Ovary (tissue), 9 donors: ENCODE measurements around the gene RPL34. TPM values are rescaled to one million over a fixed set of nuclear protein-coding genes. Genes with fewer than 3 reads are reported as not detected.
"Not testable (repeated sequence)": the region's sequence is repeated elsewhere in the genome, so short reads cannot be mapped to it uniquely, and the experiment has no call there.

Experiments used
- DNase-seq, 5 donors: peaks; one replicate each; pipeline ENCODE4 v3.0.0-alpha.2; 2019 to 2020
- H3K27ac ChIP-seq, 2 donors: fragments of 200-600 bp; one replicate each; pipeline versions ENCODE4 v1.5.1 to v1.8.0; 2019 to 2022
- H3K27me3 ChIP-seq: fragments of 200-600 bp; one replicate; pipeline ENCODE4 v1.8.0; 2022
- H3K36me3 ChIP-seq: fragments of 200-600 bp; sonication (generic); one replicate; pipeline ENCODE4 v1.5.1; 2019
- H3K4me1 ChIP-seq: one replicate; pipeline ENCODE4 v1.8.1; 2013; ENCODE audit warnings: mild to moderate bottlenecking, moderate library complexity; ENCODE audit not compliant: insufficient read depth
- H3K4me3 ChIP-seq: fragments of 200-600 bp; sonication (generic); one replicate; pipeline ENCODE4 v1.5.1; 2017
- H3K9me3 ChIP-seq, 2 donors: fragments of 200-600 bp in 1 of 2; sonication (generic) in 1 of 2; one replicate each; pipeline versions ENCODE4 v1.5.1 to v1.8.1; 2013 to 2019; ENCODE audit warnings: mild to moderate bottlenecking in 1 of 2, moderate library complexity in 1 of 2
- CTCF ChIP-seq, 3 donors: fragments of 450-650 bp in 2 of 3; fragments of 200-600 bp in 1 of 3; IDR thresholded peaks; one replicate each; pipeline versions ENCODE4 v1.5.1 to v1.8.0; 2016 to 2022; ENCODE audit warnings: antibody characterized with exemption in 3 of 3, mild to moderate bottlenecking in 1 of 3
- EP300 ChIP-seq: sonication (generic); formaldehyde crosslinking; IDR thresholded peaks from one replicate; pipeline ENCODE4 v1.6.1; 2017; ENCODE audit warnings: antibody characterized with exemption
- POLR2A ChIP-seq: fragments of 450-650 bp; IDR thresholded peaks from one replicate; pipeline ENCODE4 v1.6.1; 2017; ENCODE audit warnings: antibody characterized with exemption, mild to moderate bottlenecking, moderate library complexity
- WGBS, 3 donors: extraction: QIAGEN DNeasy Blood & Tissue Kit in 1 of 3; methylation state at CpG; one replicate each; pipeline versions ENCODE4 v1.1.5 to v1.1.7; 2013 to 2017; 5-methylcytosine and 5-hydroxymethylcytosine counted together
- intact Hi-C, 4 donors: fragments of 100-400 bp; cut with DNase I; formaldehyde crosslinking; loops; one replicate each; pipeline versions ENCODE4 v1.11.0 to v1.15.1; 2022 to 2023
- polyA plus RNA-seq, 2 donors: library from polyadenylated mRNA; stranded (reverse); fragments of 200-250 nt in 1 of 2; fragments of 350-450 nt in 1 of 2; fragmentation: Illumina TruSeq in 1 of 2; extraction: RNeasy Lipid Tissue Mini Kit (QIAGEN cat#74804) in 1 of 2; gene quantifications; one replicate each; pipeline ENCODE4 v1.2.3, GENCODE V29; 2013 to 2014
- total RNA-seq, 7 donors: library from RNA; depleted of rRNA in 2 of 7; stranded (reverse); fragments of >200 nt in 2 of 7; fragmentation: NEBNext Ultra II Directional in 3 of 7; extraction: Animal tissue kit (Norgen Biotek cat#: 25700) in 3 of 7; gene quantifications; one replicate each; pipeline versions ENCODE4 v1.1.0 to v1.2.4, GENCODE V29; 2016 to 2023
- donor health status: DM: no; HTN: no; CAD: no; lungs with moderate emphysema.
- donor health status: DM: no; HTN: no; CAD: no.
- donor health status: Bipolar disorder and iron deficiency.
- donor health status: DM: yes; HTN: yes; CAD: no.
- donor health status: DM: no; HTN: no; CAD: no.
- donor health status: DM: yes; HTN: yes; CAD: no.

RPL34 gene
- total and polyA plus RNA-seq, 9 donors, result 2,196 to 9,736 (median 3,147) TPM

- H3K9me3 ChIP-seq, result no peaks in the 10 kb centered on the region
- no peaks in the 10 kb centered on the region for H3K4me1 ChIP-seq
- intact Hi-C loops, result no loop called here
- DNase-seq, result no peak
- TF ChIP-seq EP300 (no peak), CTCF (IDR thresholded peaks at IDR 0.05) (no peak), POLR2A (no peak)
- H3K36me3 ChIP-seq, result no peaks in the 10 kb centered on the region
- no peak overlapping the region for H3K4me3 ChIP-seq
- no peak overlapping the region for H3K27ac ChIP-seq
- H3K27me3 ChIP-seq, result no peaks in the 10 kb centered on the region
- WGBS, 3 donors, result 71 to 78% (median 71%) methylated on average over 2 of the region's 2 CpGs
Observed at GRCh38 chr4:108592674-108592986, 27.7 kb upstream of the RPL34 start.

- H3K27me3 ChIP-seq, H3K4me1 ChIP-seq, H3K9me3 ChIP-seq, H3K27ac ChIP-seq, H3K4me3 ChIP-seq, intact Hi-C loops, H3K36me3 ChIP-seq, DNase-seq: not testable (repeated sequence)
- WGBS, 3 donors, result 97 to 98% (median 97%) methylated on average over 21 of the region's 21 CpGs
Observed at GRCh38 chr4:108594296-108594695, 26.1 kb upstream of the RPL34 start.

GRCh38 chr4:108596344-108596743 is 24.0 kb upstream of the RPL34 start:
- no peaks in the 10 kb centered on the region for H3K27me3 ChIP-seq
- H3K4me1 ChIP-seq, result no peaks in the 10 kb centered on the region
- no peaks in the 10 kb centered on the region for H3K36me3 ChIP-seq
- no peak overlapping the region for H3K4me3 ChIP-seq
- DNase-seq, result no peak
- intact Hi-C loops, result no loop called here
- H3K9me3 ChIP-seq, result no peaks in the 10 kb centered on the region
- TF ChIP-seq EP300, result no peak
- 89 to 95% (median 92%) methylated on average over 1 of the region's 1 CpG for WGBS, 3 donors
- no peak overlapping the region for H3K27ac ChIP-seq

- no peak for DNase-seq
- no peaks in the 10 kb centered on the region for H3K36me3 ChIP-seq
- no peaks in the 10 kb centered on the region for H3K27me3 ChIP-seq
- TF ChIP-seq POLR2A, result no peak
- no peak for TF ChIP-seq EP300
- no peak for TF ChIP-seq CTCF (IDR thresholded peaks at IDR 0.05)
- intact Hi-C loops, result no loop called here
- WGBS, 3 donors, result 77 to 82% (median 79%) methylated on average over 3 of the region's 3 CpGs
- H3K4me3 ChIP-seq, result no peak overlapping the region
- H3K9me3 ChIP-seq, result no peaks in the 10 kb centered on the region
- H3K27ac ChIP-seq, result no peak overlapping the region
- H3K4me1 ChIP-seq, result no peaks in the 10 kb centered on the region
Observed at GRCh38 chr4:108601106-108601505, 19.3 kb upstream of the RPL34 start.

- H3K27me3 ChIP-seq, result no peaks in the 10 kb centered on the region
- no peaks in the 10 kb centered on the region for H3K36me3 ChIP-seq
- intact Hi-C loops, result no loop called here
- no peak overlapping the region for H3K27ac ChIP-seq
- DNase-seq, result no peak
- no peak for TF ChIP-seq EP300
- no peak for TF ChIP-seq POLR2A
- no peak for TF ChIP-seq CTCF (IDR thresholded peaks at IDR 0.05)
- H3K4me1 ChIP-seq, result no peaks in the 10 kb centered on the region
- H3K4me3 ChIP-seq, result no peak overlapping the region
- WGBS, 3 donors, result 83 to 93% (median 86%) methylated on average over 1 of the region's 1 CpG
- H3K9me3 ChIP-seq, result no peaks in the 10 kb centered on the region
Observed at GRCh38 chr4:108601532-108601931, 18.8 kb upstream of the RPL34 start.

GRCh38 chr4:108602163-108602562 is 18.2 kb upstream of the RPL34 start:
- TF ChIP-seq POLR2A, result no peak
- TF ChIP-seq CTCF (IDR thresholded peaks at IDR 0.05), result no peak
- TF ChIP-seq EP300, result no peak
- H3K9me3 ChIP-seq, result no peaks in the 10 kb centered on the region
- no peaks in the 10 kb centered on the region for H3K36me3 ChIP-seq
- DNase-seq, result no peak
- H3K4me1 ChIP-seq, result no peaks in the 10 kb centered on the region
- no peaks in the 10 kb centered on the region for H3K27me3 ChIP-seq
- intact Hi-C loops, result no loop called here
- H3K27ac ChIP-seq, result no peak overlapping the region
- no peak overlapping the region for H3K4me3 ChIP-seq
- WGBS, 3 donors, result 63 to 73% (median 71%) methylated on average over 3 of the region's 3 CpGs
